ENCODE results near the gene YLPM1.

GRCh38 chr14:74840603-74841030 is 77.5 kb downstream of the YLPM1 start:
- TF ChIP-seq, protein P1, sequence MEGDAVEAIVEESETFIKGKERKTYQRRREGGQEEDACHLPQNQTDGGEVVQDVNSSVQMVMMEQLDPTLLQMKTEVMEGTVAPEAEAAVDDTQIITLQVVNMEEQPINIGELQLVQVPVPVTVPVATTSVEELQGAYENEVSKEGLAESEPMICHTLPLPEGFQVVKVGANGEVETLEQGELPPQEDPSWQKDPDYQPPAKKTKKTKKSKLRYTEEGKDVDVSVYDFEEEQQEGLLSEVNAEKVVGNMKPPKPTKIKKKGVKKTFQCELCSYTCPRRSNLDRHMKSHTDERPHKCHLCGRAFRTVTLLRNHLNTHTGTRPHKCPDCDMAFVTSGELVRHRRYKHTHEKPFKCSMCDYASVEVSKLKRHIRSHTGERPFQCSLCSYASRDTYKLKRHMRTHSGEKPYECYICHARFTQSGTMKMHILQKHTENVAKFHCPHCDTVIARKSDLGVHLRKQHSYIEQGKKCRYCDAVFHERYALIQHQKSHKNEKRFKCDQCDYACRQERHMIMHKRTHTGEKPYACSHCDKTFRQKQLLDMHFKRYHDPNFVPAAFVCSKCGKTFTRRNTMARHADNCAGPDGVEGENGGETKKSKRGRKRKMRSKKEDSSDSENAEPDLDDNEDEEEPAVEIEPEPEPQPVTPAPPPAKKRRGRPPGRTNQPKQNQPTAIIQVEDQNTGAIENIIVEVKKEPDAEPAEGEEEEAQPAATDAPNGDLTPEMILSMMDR (IDR thresholded peaks at IDR 0.05), result no peak
- no peak for TF ChIP-seq ZFX (IDR thresholded peaks at IDR 0.05; ENCODE audit: borderline replicate concordance)

Measured in 22Rv1 (cell line).